Mesothelial cell of epicardium (in vitro differentiated cells): ENCODE measurements around the gene ANO10. TPM values are rescaled to one million over a fixed set of nuclear protein-coding genes. Genes with fewer than 3 reads are reported as not detected.
"Not testable (repeated sequence)": the region's sequence is repeated elsewhere in the genome, so short reads cannot be mapped to it uniquely, and the experiment has no call there.

Source experiments
- DNase-seq, 2 experiments: peaks; one replicate each; pipeline ENCODE4 v3.0.0; 2021; ENCODE audit warnings: low spot score in 2 of 2; ENCODE audit not compliant: unreplicated experiment in 2 of 2
- H3K27ac Mint-ChIP-seq: 2 replicates; pipeline ENCODE4 v1.8.0; 2021; ENCODE audit warnings: mixed read lengths
- H3K27me3 Mint-ChIP-seq: 2 replicates; pipeline ENCODE4 v1.8.0; 2021; ENCODE audit warnings: low read depth, mixed read lengths
- H3K36me3 Mint-ChIP-seq: 2 replicates; pipeline ENCODE4 v1.8.0; 2021; ENCODE audit warnings: mixed read lengths
- H3K4me1 Mint-ChIP-seq: 2 replicates; pipeline ENCODE4 v1.8.0; 2021; ENCODE audit warnings: mixed read lengths
- H3K4me3 Mint-ChIP-seq: 2 replicates; pipeline ENCODE4 v1.8.0; 2021; ENCODE audit warnings: mild to moderate bottlenecking, moderate library complexity, mixed read lengths
- H3K9me3 Mint-ChIP-seq: 2 replicates; pipeline ENCODE4 v1.8.0; 2021; ENCODE audit warnings: mixed read lengths
- total RNA-seq: library from RNA; stranded (reverse); gene quantifications from 3 replicates; pipeline ENCODE4 v1.2.1, GENCODE V29; 2021
- TF ChIP-seq, protein P1 (sequence below): fragments of 200-600 bp; sonication (generic); IDR thresholded peaks from one replicate; pipeline ENCODE4 v1.5.0; 2021; ENCODE audit warnings: antibody characterized with exemption; ENCODE audit not compliant: unreplicated experiment

Gene ANO10
- total RNA-seq, 1 donor from 2014 or later = 29.8 TPM

GRCh38 chr3:43473737-43474136 is 148.1 kb downstream of the ANO10 start:
- TF ChIP-seq, protein P1, sequence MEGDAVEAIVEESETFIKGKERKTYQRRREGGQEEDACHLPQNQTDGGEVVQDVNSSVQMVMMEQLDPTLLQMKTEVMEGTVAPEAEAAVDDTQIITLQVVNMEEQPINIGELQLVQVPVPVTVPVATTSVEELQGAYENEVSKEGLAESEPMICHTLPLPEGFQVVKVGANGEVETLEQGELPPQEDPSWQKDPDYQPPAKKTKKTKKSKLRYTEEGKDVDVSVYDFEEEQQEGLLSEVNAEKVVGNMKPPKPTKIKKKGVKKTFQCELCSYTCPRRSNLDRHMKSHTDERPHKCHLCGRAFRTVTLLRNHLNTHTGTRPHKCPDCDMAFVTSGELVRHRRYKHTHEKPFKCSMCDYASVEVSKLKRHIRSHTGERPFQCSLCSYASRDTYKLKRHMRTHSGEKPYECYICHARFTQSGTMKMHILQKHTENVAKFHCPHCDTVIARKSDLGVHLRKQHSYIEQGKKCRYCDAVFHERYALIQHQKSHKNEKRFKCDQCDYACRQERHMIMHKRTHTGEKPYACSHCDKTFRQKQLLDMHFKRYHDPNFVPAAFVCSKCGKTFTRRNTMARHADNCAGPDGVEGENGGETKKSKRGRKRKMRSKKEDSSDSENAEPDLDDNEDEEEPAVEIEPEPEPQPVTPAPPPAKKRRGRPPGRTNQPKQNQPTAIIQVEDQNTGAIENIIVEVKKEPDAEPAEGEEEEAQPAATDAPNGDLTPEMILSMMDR = no peak
- H3K4me3 Mint-ChIP-seq = no peak overlapping the region
- peaks cover 3% of the 10 kb centered on the region for H3K4me1 Mint-ChIP-seq
- H3K36me3 Mint-ChIP-seq = no peaks in the 10 kb centered on the region
- H3K27me3 Mint-ChIP-seq = no peaks in the 10 kb centered on the region
- DNase-seq = no peak
- H3K9me3 Mint-ChIP-seq = peaks cover 9% of the 10 kb centered on the region
- H3K27ac Mint-ChIP-seq = no peak overlapping the region

DNA sequence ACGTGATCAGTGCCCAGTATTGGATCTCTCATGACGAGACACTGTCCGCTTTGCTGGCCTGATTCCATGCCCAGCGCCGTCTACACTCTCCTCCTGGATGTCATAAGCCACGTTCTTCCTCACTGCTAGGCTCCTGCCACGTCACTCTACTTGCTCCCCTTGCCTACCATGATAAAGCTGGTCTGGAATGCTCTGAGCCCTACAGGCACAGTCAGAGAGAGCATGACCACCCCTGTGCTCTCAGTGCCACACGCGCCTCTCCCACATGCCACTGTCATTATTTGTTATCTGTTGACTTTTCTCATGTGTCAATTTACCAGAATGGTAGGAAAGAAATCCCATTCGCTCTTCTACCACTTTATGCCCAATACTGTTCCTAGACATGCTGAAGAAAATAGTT is 148.6 kb downstream of the ANO10 start:
- peaks cover 9% of the 10 kb centered on the region for H3K9me3 Mint-ChIP-seq

DNA sequence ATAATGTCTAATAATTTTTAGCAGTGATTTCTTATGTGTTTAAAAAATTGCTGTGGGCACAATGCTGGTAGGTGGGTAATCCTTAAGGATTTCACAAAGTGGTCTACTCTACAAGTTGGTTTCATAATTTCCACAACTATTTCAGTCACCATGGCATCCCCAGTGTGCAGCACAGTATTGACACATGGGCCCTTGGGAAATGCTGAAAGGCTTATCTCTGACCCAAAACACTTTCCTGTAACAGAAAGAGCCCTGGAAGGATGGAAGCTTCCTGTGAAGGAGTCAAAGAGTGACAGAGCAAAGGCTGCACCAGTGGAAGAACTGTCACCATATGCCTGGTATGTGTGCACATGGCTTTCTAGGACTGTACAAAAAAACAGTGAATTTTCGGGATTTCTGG is 153.7 kb downstream of the ANO10 start:
- Mint-ChIP-seq H3K27ac (no peak overlapping the region), H3K36me3 (peaks cover 12% of the 10 kb centered on the region), H3K4me3 (no peak overlapping the region), H3K9me3 (peaks cover 26% of the 10 kb centered on the region), H3K4me1 (no peaks in the 10 kb centered on the region), H3K27me3 (no peaks in the 10 kb centered on the region)
- no peak for DNase-seq
- TF ChIP-seq, protein P1 = no peak

More for the DNA sequence above, 148.6 kb downstream of the ANO10 start:
- no peak for DNase-seq
- H3K4me1 Mint-ChIP-seq = peaks cover 3% of the 10 kb centered on the region
- H3K4me3 Mint-ChIP-seq = no peak overlapping the region
- no peaks in the 10 kb centered on the region for H3K36me3 Mint-ChIP-seq
- no peaks in the 10 kb centered on the region for H3K27me3 Mint-ChIP-seq
- no peak overlapping the region for H3K27ac Mint-ChIP-seq
- TF ChIP-seq, protein P1 = no peak

GRCh38 chr3:43465109-43465508 is 156.7 kb downstream of the ANO10 start:
- peaks cover 33% of the 10 kb centered on the region for H3K9me3 Mint-ChIP-seq
- H3K4me1 Mint-ChIP-seq = no peaks in the 10 kb centered on the region
- TF ChIP-seq, protein P1 = no peak
- H3K27me3 Mint-ChIP-seq = no peaks in the 10 kb centered on the region
- DNase-seq = no peak
- H3K27ac Mint-ChIP-seq = no peak overlapping the region
- peaks cover 25% of the 10 kb centered on the region for H3K36me3 Mint-ChIP-seq
- H3K4me3 Mint-ChIP-seq = no peak overlapping the region

DNA sequence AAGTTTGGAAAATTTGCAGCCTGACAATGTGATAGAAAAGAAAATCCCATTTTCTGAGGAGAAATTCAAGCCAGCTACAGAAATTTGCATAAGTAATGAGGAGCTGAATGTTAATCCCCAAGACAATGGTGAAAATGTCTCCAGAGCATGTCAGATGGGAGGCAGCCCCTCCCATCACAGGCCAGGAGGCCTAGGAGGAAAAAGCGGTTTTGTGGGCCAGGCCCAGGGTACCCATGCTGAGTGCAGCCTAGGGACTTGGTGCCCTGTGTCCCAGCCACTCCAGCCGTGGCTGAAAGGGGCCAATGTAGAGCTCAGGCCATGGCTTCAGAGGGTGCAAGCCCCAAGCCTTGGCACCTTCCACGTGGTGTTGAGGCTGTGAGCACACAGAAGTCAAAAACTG is 159.2 kb downstream of the ANO10 start:
- H3K27ac Mint-ChIP-seq, DNase-seq, H3K27me3 Mint-ChIP-seq, H3K4me1 Mint-ChIP-seq, H3K4me3 Mint-ChIP-seq: not testable (repeated sequence)
- H3K36me3 Mint-ChIP-seq = peaks cover 25% of the 10 kb centered on the region
- H3K9me3 Mint-ChIP-seq = peaks cover 33% of the 10 kb centered on the region

- peaks cover 33% of the 10 kb centered on the region for H3K9me3 Mint-ChIP-seq
- no peak overlapping the region for H3K27ac Mint-ChIP-seq
- TF ChIP-seq, protein P1 = no peak
- no peak for DNase-seq
- no peak overlapping the region for H3K4me3 Mint-ChIP-seq
- H3K36me3 Mint-ChIP-seq = peaks cover 23% of the 10 kb centered on the region
- H3K4me1 Mint-ChIP-seq = no peaks in the 10 kb centered on the region
- no peaks in the 10 kb centered on the region for H3K27me3 Mint-ChIP-seq
These were observed 160.5 kb downstream of the ANO10 start for GRCh38 chr3:43461345-43461744.

DNA sequence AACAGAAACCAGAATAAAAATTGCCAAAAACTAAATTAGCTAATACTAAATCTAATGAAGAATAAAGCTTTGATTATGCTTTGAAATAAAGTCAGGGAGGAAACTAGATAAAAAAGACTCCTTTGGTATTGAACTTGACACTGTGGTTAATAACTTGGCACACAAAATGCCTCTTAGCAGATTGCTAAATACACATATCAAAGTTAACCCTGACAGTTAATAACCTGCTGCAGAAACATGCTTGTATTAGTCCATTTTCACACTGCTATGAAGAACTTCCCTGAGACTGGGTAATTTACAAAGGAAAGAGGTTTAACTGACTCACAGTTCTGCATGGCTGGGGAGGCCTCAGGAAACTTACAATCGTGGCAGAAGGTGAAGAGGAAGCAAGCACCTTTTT is 164.8 kb downstream of the ANO10 start:
- not testable (repeated sequence) for DNase-seq, H3K4me3 Mint-ChIP-seq, H3K27ac Mint-ChIP-seq, H3K27me3 Mint-ChIP-seq, H3K4me1 Mint-ChIP-seq, H3K36me3 Mint-ChIP-seq
- peaks cover 13% of the 10 kb centered on the region for H3K9me3 Mint-ChIP-seq
